H9 (cell line): ENCODE data around the gene NSFL1C. TPM values are rescaled to one million over a fixed set of nuclear protein-coding genes. Genes with fewer than 3 reads are reported as not detected.

Experiments used
- DNase-seq: peaks from one replicate; pipeline ENCODE4 v3.0.0-alpha.2; 2017
- H2AFZ ChIP-seq: one replicate; pipeline ENCODE4 v1.6.1; 2013; ENCODE audit warnings: mild to moderate bottlenecking, low read length, control low read depth, moderate library complexity
- H2AK5ac ChIP-seq: 2 replicates; pipeline ENCODE4 v1.6.1; 2013; ENCODE audit warnings: low read length, control low read depth, mixed read lengths; ENCODE audit not compliant: insufficient read length
- H2BK120ac ChIP-seq: one replicate; pipeline ENCODE4 v1.6.1; 2013; ENCODE audit warnings: low read depth, mild to moderate bottlenecking, low read length, control low read depth, inconsistent platforms; ENCODE audit not compliant: poor library complexity, severe bottlenecking
- H2BK12ac ChIP-seq: 2 replicates; pipeline ENCODE4 v1.6.1; 2013; ENCODE audit warnings: low read length, control low read depth, mixed read lengths, low read depth; ENCODE audit not compliant: insufficient read length
- H2BK15ac ChIP-seq: 2 replicates; pipeline ENCODE4 v1.6.1; 2013; ENCODE audit warnings: low read depth, low read length, control low read depth
- H2BK20ac ChIP-seq: one replicate; pipeline ENCODE4 v1.6.1; 2013; ENCODE audit warnings: low read depth, mild to moderate bottlenecking, low read length, control low read depth, inconsistent platforms; ENCODE audit not compliant: poor library complexity, severe bottlenecking
- H2BK5ac ChIP-seq: 2 replicates; pipeline ENCODE4 v1.6.1; 2013; ENCODE audit warnings: low read length, control low read depth, mixed read lengths; ENCODE audit not compliant: insufficient read length
- H3K14ac ChIP-seq: 2 replicates; pipeline ENCODE4 v1.6.1; 2013; ENCODE audit warnings: low read length, control low read depth; ENCODE audit not compliant: insufficient read depth
- H3K18ac ChIP-seq: 2 replicates; pipeline ENCODE4 v1.6.1; 2013; ENCODE audit warnings: low read depth, mild to moderate bottlenecking, mixed read lengths, low read length, control low read depth; ENCODE audit not compliant: insufficient read length
- H3K23ac ChIP-seq: 2 replicates; pipeline ENCODE4 v1.6.1; 2013; ENCODE audit warnings: low read length, control low read depth, mixed read lengths, low read depth; ENCODE audit not compliant: insufficient read length
- H3K23me2 ChIP-seq: 2 replicates; pipeline ENCODE4 v1.6.1; 2013; ENCODE audit warnings: low read depth, mild to moderate bottlenecking, mixed read lengths, low read length, control low read depth; ENCODE audit not compliant: insufficient read length, poor library complexity, severe bottlenecking
- H3K27ac ChIP-seq: 2 replicates; pipeline ENCODE4 v1.5.1; 2013; ENCODE audit warnings: low read length, control low read depth, mixed read lengths, low read depth; ENCODE audit not compliant: insufficient read length
- H3K27me3 ChIP-seq: 2 replicates; pipeline ENCODE4 v1.6.1; 2013; ENCODE audit warnings: low read length, control low read depth, inconsistent platforms; ENCODE audit not compliant: insufficient read depth
- H3K4ac ChIP-seq: 2 replicates; pipeline ENCODE4 v1.6.1; 2013; ENCODE audit warnings: low read depth, mild to moderate bottlenecking, control low read depth, inconsistent platforms, low read length, moderate library complexity
- H3K4me1 ChIP-seq: 2 replicates; pipeline ENCODE4 v1.6.1; 2013; ENCODE audit warnings: low read length, control low read depth, inconsistent platforms; ENCODE audit not compliant: insufficient read depth
- H3K4me2 ChIP-seq: 2 replicates; pipeline ENCODE4 v1.6.1; 2013; ENCODE audit warnings: low read length, control low read depth, mixed read lengths; ENCODE audit not compliant: insufficient read length, insufficient read depth
- H3K56ac ChIP-seq: 2 replicates; pipeline ENCODE4 v1.6.1; 2013; ENCODE audit warnings: low read depth, mild to moderate bottlenecking, mixed read lengths, low read length, control low read depth; ENCODE audit not compliant: insufficient read length
- H3K79me1 ChIP-seq: 2 replicates; pipeline ENCODE4 v1.6.1; 2013; ENCODE audit warnings: low read depth, mild to moderate bottlenecking, moderate library complexity, low read length, control low read depth, inconsistent platforms; ENCODE audit not compliant: insufficient read depth, poor library complexity, severe bottlenecking
- H3K79me2 ChIP-seq: 2 replicates; pipeline ENCODE4 v1.6.1; 2013; ENCODE audit warnings: low read length, control low read depth, inconsistent platforms; ENCODE audit not compliant: insufficient read depth
- H3K9ac ChIP-seq: 2 replicates; pipeline ENCODE4 v1.6.1; 2013; ENCODE audit warnings: low read length, control low read depth, mixed read lengths; ENCODE audit not compliant: insufficient read length; ENCODE audit errors: extremely low read depth
- H3K9me3 ChIP-seq: one replicate; pipeline ENCODE4 v1.6.1; 2013; ENCODE audit warnings: low read depth, low read length, inconsistent platforms; ENCODE audit not compliant: control insufficient read depth
- H3T11ph ChIP-seq: one replicate; pipeline ENCODE4 v1.6.1; 2013; ENCODE audit warnings: mild to moderate bottlenecking, low read length, control low read depth, inconsistent platforms
- H4K20me1 ChIP-seq: one replicate; pipeline ENCODE4 v1.6.1; 2013; ENCODE audit not compliant: control insufficient read depth, insufficient read length, insufficient read depth
- H4K5ac ChIP-seq: 2 replicates; pipeline ENCODE4 v1.6.1; 2013; ENCODE audit warnings: low read depth, mild to moderate bottlenecking, mixed read lengths, low read length, control low read depth; ENCODE audit not compliant: insufficient read length
- H4K8ac ChIP-seq: replicated peaks from 2 replicates; pipeline ENCODE4 v1.6.1; 2013; ENCODE audit warnings: low read length, control low read depth, mixed read lengths, low read depth; ENCODE audit not compliant: insufficient read length
- H4K91ac ChIP-seq: 2 replicates; pipeline ENCODE4 v1.6.1; 2013; ENCODE audit warnings: low read depth, mild to moderate bottlenecking, moderate library complexity, mixed read lengths, low read length, control low read depth; ENCODE audit not compliant: insufficient read length
- H3K27ac Mint-ChIP-seq, 3 experiments: 2 replicates in 2 of 3; 3 replicates in 1 of 3; pipeline ENCODE4 v1.8.0; 2020 to 2021; ENCODE audit warnings: mixed read lengths in 3 of 3, mild to moderate bottlenecking in 1 of 3, moderate library complexity in 1 of 3
- H3K27me3 Mint-ChIP-seq: 2 replicates; pipeline ENCODE4 v1.8.0; 2021; ENCODE audit warnings: low read depth, mild to moderate bottlenecking, moderate library complexity, mixed read lengths
- H3K36me3 Mint-ChIP-seq, 3 experiments: 2 replicates in 2 of 3; 3 replicates in 1 of 3; pipeline ENCODE4 v1.8.0; 2020 to 2021; ENCODE audit warnings: low read depth in 3 of 3, mixed read lengths in 3 of 3; ENCODE audit not compliant: insufficient read depth in 1 of 3
- H3K4me1 Mint-ChIP-seq, 2 experiments: 2 replicates each; pipeline ENCODE4 v1.8.0; 2020; ENCODE audit warnings: mixed read lengths in 2 of 2
- H3K4me3 Mint-ChIP-seq, 2 experiments: 2 replicates in 1 of 2; 3 replicates in 1 of 2; pipeline ENCODE4 v1.8.0; 2020 to 2021; ENCODE audit warnings: mild to moderate bottlenecking in 2 of 2, mixed read lengths in 2 of 2, moderate library complexity in 1 of 2
- H3K9me3 Mint-ChIP-seq, 2 experiments: 2 replicates in 1 of 2; 3 replicates in 1 of 2; pipeline ENCODE4 v1.8.0; 2020; ENCODE audit warnings: mild to moderate bottlenecking in 2 of 2, mixed read lengths in 2 of 2, moderate library complexity in 1 of 2
- CTCF ChIP-seq: fragments of 200-600 bp; sonication (generic); conservative IDR thresholded peaks from 3 replicates; pipeline ENCODE4 v1.8.0; 2021; ENCODE audit warnings: antibody characterized with exemption, mild to moderate bottlenecking
- whole genome bisulfite sequencing: extraction: QIAGEN DNeasy Blood & Tissue Kit; methylation state at CpG from one replicate; pipeline ENCODE4 v1.1.7; 2013; ENCODE audit warnings: missing lambda C conversion rate, low lambda C conversion rate, mixed read lengths; ENCODE audit not compliant: insufficient read length; ENCODE audit errors: extremely low coverage; 5-methylcytosine and 5-hydroxymethylcytosine counted together
- total RNA-seq: library from RNA; stranded (reverse); gene quantifications from 2 replicates; pipeline ENCODE4 v1.2.1, GENCODE V29; 2021

Gene NSFL1C
- total RNA-seq, 1 experiment from 2014 or later: 81.8 TPM

GRCh38 chr20:1441133-1441532 is 25.5 kb downstream of the NSFL1C start:
- Histone ChIP-seq H3T11ph (no peak overlapping the region), H2BK15ac (no peak overlapping the region), H2AK5ac (no peak overlapping the region), H4K8ac (no peak overlapping the region), H3K4me1 (no peaks in the 10 kb centered on the region), H2BK20ac (no peak overlapping the region), H3K79me2 (no peaks in the 10 kb centered on the region), H4K91ac (no peak overlapping the region), H3K9ac (no peak overlapping the region), H3K14ac (no peak overlapping the region), H3K27ac (no peak overlapping the region), H4K5ac (no peak overlapping the region), H2BK120ac (no peak overlapping the region), H4K20me1 (no peaks in the 10 kb centered on the region), H3K27me3 (no peaks in the 10 kb centered on the region), H3K4ac (no peak overlapping the region), H3K9me3 (no peaks in the 10 kb centered on the region), H2AFZ (no peak overlapping the region), H3K56ac (no peak overlapping the region), H3K23ac (no peak overlapping the region), H3K23me2 (no peaks in the 10 kb centered on the region), H2BK12ac (no peak overlapping the region), H3K79me1 (no peaks in the 10 kb centered on the region), H2BK5ac (no peak overlapping the region), H3K18ac (no peak overlapping the region), H3K4me2 (no peak overlapping the region)
- no CpG with 5 or more reads among the region's 3 CpGs for whole genome bisulfite sequencing
- Mint-ChIP-seq H3K27me3 (no peaks in the 10 kb centered on the region; the same call in 1 of the 2 replicates), H3K27ac (no peak overlapping the region), H3K36me3 (peaks cover 29 to 46% (median 42%) of the 10 kb centered on the region in 3 experiments; a peak in 6 of 7 replicates), H3K9me3 (no peaks in the 10 kb centered on the region; a peak in 2 of 5 replicates), H3K4me3 (no peak overlapping the region), H3K4me1 (peaks cover 2 to 19% of the 10 kb centered on the region in 2 experiments)
- DNase-seq: no peak
- TF ChIP-seq CTCF: no peak
